Effector CD8-positive, alpha-beta T cell (primary cell): ENCODE data around the gene MANEAL.

ENCODE experiments used
- DNase-seq: peaks from one replicate; lab custom pipeline; 2025; lab: John Stamatoyannopoulos, UW

MANEAL gene

GRCh38 chr1:37828410-37829074 is 34.9 kb downstream of the MANEAL start:
- no peak for DNase-seq

GRCh38 chr1:37831109-37831508 is 37.5 kb downstream of the MANEAL start:
- DNase-seq, result no peak

- DNase-seq, result no peak
These were observed 38.2 kb downstream of the MANEAL start for GRCh38 chr1:37831809-37832208.

GRCh38 chr1:37836788-37837187 is 43.1 kb downstream of the MANEAL start:
- no peak for DNase-seq

GRCh38 chr1:37839676-37840075 is 46.0 kb downstream of the MANEAL start:
- DNase-seq, result no peak

GRCh38 chr1:37840711-37841110 is 47.1 kb downstream of the MANEAL start:
- DNase-seq, result no peak

GRCh38 chr1:37841652-37842051 is 48.0 kb downstream of the MANEAL start:
- DNase-seq, result no peak

GRCh38 chr1:37844536-37844935 is 50.9 kb downstream of the MANEAL start:
- DNase-seq, result no peak

GRCh38 chr1:37845049-37845646 is 51.5 kb downstream of the MANEAL start:
- DNase-seq, result no peak

- no peak for DNase-seq
These were observed 52.1 kb downstream of the MANEAL start for GRCh38 chr1:37845786-37846185.

GRCh38 chr1:37846647-37847339 is 53.1 kb downstream of the MANEAL start:
- no peak for DNase-seq

- DNase-seq, result no peak
These were observed 55.8 kb downstream of the MANEAL start for GRCh38 chr1:37849480-37849879.

GRCh38 chr1:37850352-37850955 is 56.8 kb downstream of the MANEAL start:
- DNase-seq, result no peak
